ENCODE data around the gene GXYLT1. TPM values are rescaled to one million over a fixed set of nuclear protein-coding genes. Genes with fewer than 3 reads are reported as not detected.
"Not testable (repeated sequence)": the region's sequence is repeated elsewhere in the genome, so short reads cannot be mapped to it uniquely, and the experiment has no call there.

Gene GXYLT1
- total RNA-seq (9.4 and 15.6 TPM in 2 replicates), polyA plus RNA-seq (6.9 and 8.7 TPM in 2 replicates)

- H3K4me3 ChIP-seq: peak within 1 kb of the TSS; percentile 50
- peak within 1 kb of the TSS; percentile 82 for H3K27ac ChIP-seq
- H3K36me3 ChIP-seq: no peaks in the 10 kb centered on the region
- H3K27me3 ChIP-seq: no peaks in the 10 kb centered on the region
- no peak for TF ChIP-seq CTCF (IDR thresholded peaks at IDR 0.05; ENCODE audit: low read depth, low read length)
- peaks cover 20% of the 10 kb centered on the region for H3K4me1 ChIP-seq (ENCODE audit: low read depth)
- no peaks in the 10 kb centered on the region for H3K9me3 ChIP-seq (ENCODE audit: low read depth)
- DNase-seq (ENCODE audit: low read depth in 1 of 2, low spot score in 1 of 2): peak; percentile 95 to 98
Measured at GRCh38 chr12:42144408-42145196, at the start of gene GXYLT1. TSS of gene GXYLT1 (minus strand) at chr12:42144874. CDS start at chr12:42144646, 228 bp downstream.

- Histone ChIP-seq H3K9me3 (ENCODE audit: low read depth) (no peaks in the 10 kb centered on the region), H3K27ac (no peak overlapping the region), H3K27me3 (no peaks in the 10 kb centered on the region), H3K36me3 (no peaks in the 10 kb centered on the region), H3K4me3 (no peak overlapping the region), H3K4me1 (ENCODE audit: low read depth) (no peaks in the 10 kb centered on the region)
- no peak for DNase-seq (ENCODE audit: low read depth in 1 of 2, low spot score in 1 of 2)
- no peak for TF ChIP-seq CTCF (IDR thresholded peaks at IDR 0.05; ENCODE audit: low read depth, low read length)
Measured at GRCh38 chr12:42192686-42193085, 48.0 kb upstream of the GXYLT1 start.

GRCh38 chr12:42192258-42192657, 47.6 kb upstream of the GXYLT1 start:
- TF ChIP-seq CTCF (IDR thresholded peaks at IDR 0.05; ENCODE audit: low read depth, low read length): no peak
- no peak for DNase-seq (ENCODE audit: low read depth in 1 of 2, low spot score in 1 of 2)
- no peaks in the 10 kb centered on the region for H3K4me1 ChIP-seq (ENCODE audit: low read depth)
- no peak overlapping the region for H3K27ac ChIP-seq
- no peaks in the 10 kb centered on the region for H3K9me3 ChIP-seq (ENCODE audit: low read depth)
- H3K27me3 ChIP-seq: no peaks in the 10 kb centered on the region
- no peak overlapping the region for H3K4me3 ChIP-seq
- H3K36me3 ChIP-seq: no peaks in the 10 kb centered on the region

- no peaks in the 10 kb centered on the region for H3K4me1 ChIP-seq (ENCODE audit: low read depth)
- DNase-seq (ENCODE audit: low read depth in 1 of 2, low spot score in 1 of 2): no peak
- no peaks in the 10 kb centered on the region for H3K27me3 ChIP-seq
- H3K27ac ChIP-seq: no peak overlapping the region
- TF ChIP-seq CTCF (IDR thresholded peaks at IDR 0.05; ENCODE audit: low read depth, low read length): no peak
- H3K4me3 ChIP-seq: no peak overlapping the region
- H3K9me3 ChIP-seq (ENCODE audit: low read depth): no peaks in the 10 kb centered on the region
- no peaks in the 10 kb centered on the region for H3K36me3 ChIP-seq
Measured at GRCh38 chr12:42190376-42190775, 45.7 kb upstream of the GXYLT1 start.

GRCh38 chr12:42188275-42188674, 43.6 kb upstream of the GXYLT1 start:
- not testable (repeated sequence) for DNase-seq (ENCODE audit: low read depth in 1 of 2, low spot score in 1 of 2); H3K27ac ChIP-seq; H3K36me3 ChIP-seq; H3K4me3 ChIP-seq; H3K9me3 ChIP-seq (ENCODE audit: low read depth); H3K27me3 ChIP-seq; H3K4me1 ChIP-seq (ENCODE audit: low read depth)

GRCh38 chr12:42187799-42188198, 43.1 kb upstream of the GXYLT1 start:
- no peak overlapping the region for H3K4me3 ChIP-seq
- H3K27me3 ChIP-seq: no peaks in the 10 kb centered on the region
- no peaks in the 10 kb centered on the region for H3K36me3 ChIP-seq
- no peak for DNase-seq (ENCODE audit: low read depth in 1 of 2, low spot score in 1 of 2)
- no peak overlapping the region for H3K27ac ChIP-seq
- no peaks in the 10 kb centered on the region for H3K9me3 ChIP-seq (ENCODE audit: low read depth)
- H3K4me1 ChIP-seq (ENCODE audit: low read depth): no peaks in the 10 kb centered on the region
- TF ChIP-seq CTCF (IDR thresholded peaks at IDR 0.05; ENCODE audit: low read depth, low read length): no peak

Data from cardiac muscle cell (in vitro differentiated cells and primary cell).